ENCODE results near the gene ITGAE. TPM values are rescaled to one million over a fixed set of nuclear protein-coding genes. Genes with fewer than 3 reads are reported as not detected.

ITGAE gene
- total RNA-seq, 1 experiment from 2014 or later: 14.7 TPM

- Mint-ChIP-seq H3K9me3 (ENCODE audit: low read depth, unreplicated experiment) (no peaks in the 10 kb centered on the region), H3K36me3 (ENCODE audit: insufficient read depth, unreplicated experiment) (peaks cover 10% of the 10 kb centered on the region), H3K27ac (ENCODE audit: unreplicated experiment) (no peak overlapping the region), H3K4me3 (ENCODE audit: low read depth, unreplicated experiment) (no peak overlapping the region), H3K27me3 (ENCODE audit: unreplicated experiment) (no peaks in the 10 kb centered on the region), H3K4me1 (ENCODE audit: low read depth, unreplicated experiment) (no peaks in the 10 kb centered on the region)
- intact Hi-C loops (cut with micrococcal nuclease; ENCODE audit: unreplicated experiment): no loop called here
- TF ChIP-seq CTCF (IDR thresholded peaks at IDR 0.05; ENCODE audit: unreplicated experiment): no peak
- no peak for DNase-seq
- CTCF ChIA-PET: no interaction called here
- BruUV-seq (replicated peaks): no TSS peak
These were observed 9.0 kb upstream of the ITGAE start for GRCh38 chr17:3810019-3810418.

GRCh38 chr17:3809135-3809534 is 8.1 kb upstream of the ITGAE start:
- Mint-ChIP-seq H3K9me3 (ENCODE audit: low read depth, unreplicated experiment) (no peaks in the 10 kb centered on the region), H3K27me3 (ENCODE audit: unreplicated experiment) (no peaks in the 10 kb centered on the region), H3K27ac (ENCODE audit: unreplicated experiment) (no peak overlapping the region), H3K4me3 (ENCODE audit: low read depth, unreplicated experiment) (no peak overlapping the region), H3K4me1 (ENCODE audit: low read depth, unreplicated experiment) (no peaks in the 10 kb centered on the region), H3K36me3 (ENCODE audit: insufficient read depth, unreplicated experiment) (peaks cover 10% of the 10 kb centered on the region)
- intact Hi-C loops (cut with micrococcal nuclease; ENCODE audit: unreplicated experiment): no loop called here
- no peak for DNase-seq
- no TSS peak for BruUV-seq (replicated peaks)
- CTCF ChIA-PET: no interaction called here
- no peak for TF ChIP-seq CTCF (IDR thresholded peaks at IDR 0.05; ENCODE audit: unreplicated experiment)

- Mint-ChIP-seq H3K9me3 (ENCODE audit: low read depth, unreplicated experiment) (no peaks in the 10 kb centered on the region), H3K4me3 (ENCODE audit: low read depth, unreplicated experiment) (no peak overlapping the region), H3K4me1 (ENCODE audit: low read depth, unreplicated experiment) (no peaks in the 10 kb centered on the region), H3K27ac (ENCODE audit: unreplicated experiment) (no peak overlapping the region), H3K27me3 (ENCODE audit: unreplicated experiment) (no peaks in the 10 kb centered on the region), H3K36me3 (ENCODE audit: insufficient read depth, unreplicated experiment) (peaks cover 10% of the 10 kb centered on the region)
- intact Hi-C loops (cut with micrococcal nuclease; ENCODE audit: unreplicated experiment): no loop called here
- BruUV-seq (replicated peaks): no TSS peak
- no peak for TF ChIP-seq CTCF (IDR thresholded peaks at IDR 0.05; ENCODE audit: unreplicated experiment)
- no peak for DNase-seq
- CTCF ChIA-PET: no interaction called here
These were observed 7.7 kb upstream of the ITGAE start for GRCh38 chr17:3808701-3809100.

- no peaks in the 10 kb centered on the region for H3K4me1 Mint-ChIP-seq (ENCODE audit: low read depth, unreplicated experiment)
- no peak overlapping the region for H3K4me3 Mint-ChIP-seq (ENCODE audit: low read depth, unreplicated experiment)
- no peak for TF ChIP-seq CTCF (IDR thresholded peaks at IDR 0.05; ENCODE audit: unreplicated experiment)
- H3K27ac Mint-ChIP-seq (ENCODE audit: unreplicated experiment): no peak overlapping the region
- CTCF ChIA-PET: no interaction called here
- DNase-seq: no peak
- no peaks in the 10 kb centered on the region for H3K9me3 Mint-ChIP-seq (ENCODE audit: low read depth, unreplicated experiment)
- intact Hi-C loops (cut with micrococcal nuclease; ENCODE audit: unreplicated experiment): no loop called here
- BruUV-seq (replicated peaks): no TSS peak
- H3K36me3 Mint-ChIP-seq (ENCODE audit: insufficient read depth, unreplicated experiment): peaks cover 10% of the 10 kb centered on the region
- H3K27me3 Mint-ChIP-seq (ENCODE audit: unreplicated experiment): no peaks in the 10 kb centered on the region
These were observed 4.6 kb upstream of the ITGAE start for GRCh38 chr17:3805581-3805980.

- CTCF ChIA-PET: no interaction called here
- no peaks in the 10 kb centered on the region for H3K9me3 Mint-ChIP-seq (ENCODE audit: low read depth, unreplicated experiment)
- no peaks in the 10 kb centered on the region for H3K27me3 Mint-ChIP-seq (ENCODE audit: unreplicated experiment)
- H3K4me3 Mint-ChIP-seq (ENCODE audit: low read depth, unreplicated experiment): no peak overlapping the region
- H3K27ac Mint-ChIP-seq (ENCODE audit: unreplicated experiment): no peak overlapping the region
- intact Hi-C loops (cut with micrococcal nuclease; ENCODE audit: unreplicated experiment): no loop called here
- no peak for TF ChIP-seq CTCF (IDR thresholded peaks at IDR 0.05; ENCODE audit: unreplicated experiment)
- BruUV-seq (replicated peaks): no TSS peak
- H3K4me1 Mint-ChIP-seq (ENCODE audit: low read depth, unreplicated experiment): no peaks in the 10 kb centered on the region
- peaks cover 5% of the 10 kb centered on the region for H3K36me3 Mint-ChIP-seq (ENCODE audit: insufficient read depth, unreplicated experiment)
- no peak for DNase-seq
These were observed 3.5 kb upstream of the ITGAE start for GRCh38 chr17:3804503-3804931.
